Natural killer cell (primary cell): Measurements from ENCODE around the gene PLPP3. TPM values are rescaled to one million over a fixed set of nuclear protein-coding genes. Genes with fewer than 3 reads are reported as not detected.

Experiments
- ATAC-seq, 3 donors: fragments of 150-1000 bp in 2 of 3; fragments of 200-7000 bp in 1 of 3; cut with Tn5 transposase; 1 replicate in 1 of 3; 2 replicates in 2 of 3; pipeline ENCODE4 v1.10.0; 2021; ENCODE audit warnings: mild to moderate bottlenecking in 2 of 3, moderate library complexity in 2 of 3
- DNase-seq, 2 donors: peaks; one replicate each; pipeline versions ENCODE4 v3.0.0 to v3.0.0-alpha.2; 2013 to 2021; ENCODE audit warnings: mixed read lengths in 1 of 2
- H3K27ac ChIP-seq: one replicate; pipeline ENCODE4 v1.5.1; 2013; ENCODE audit warnings: mild to moderate bottlenecking, low read length
- H3K27me3 ChIP-seq: one replicate; pipeline ENCODE4 v1.6.1; 2013; ENCODE audit warnings: low read length; ENCODE audit not compliant: control insufficient read depth, insufficient read depth
- H3K36me3 ChIP-seq: one replicate; pipeline ENCODE4 v1.6.1; 2013; ENCODE audit warnings: low read length; ENCODE audit not compliant: control insufficient read depth, insufficient read depth
- H3K4me1 ChIP-seq: one replicate; pipeline ENCODE4 v1.6.1; 2013; ENCODE audit warnings: low read length; ENCODE audit not compliant: control insufficient read depth, insufficient read depth
- H3K4me3 ChIP-seq: one replicate; pipeline ENCODE4 v1.5.1; 2013; ENCODE audit warnings: low read length
- H3K9me3 ChIP-seq: one replicate; pipeline ENCODE4 v1.6.1; 2013; ENCODE audit warnings: low read length; ENCODE audit not compliant: control insufficient read depth, insufficient read depth
- H3K27ac Mint-ChIP-seq, 2 donors: one replicate each; pipeline ENCODE4 v1.8.0; 2022; ENCODE audit warnings: mild to moderate bottlenecking in 2 of 2, mixed read lengths in 2 of 2, moderate library complexity in 1 of 2
- H3K27me3 Mint-ChIP-seq, 2 donors: one replicate each; pipeline ENCODE4 v1.8.0; 2022; ENCODE audit warnings: low read depth in 2 of 2, mixed read lengths in 2 of 2
- H3K36me3 Mint-ChIP-seq: one replicate; pipeline ENCODE4 v1.8.0; 2022; ENCODE audit warnings: mixed read lengths
- H3K4me1 Mint-ChIP-seq, 2 donors: one replicate each; pipeline ENCODE4 v1.8.0; 2022; ENCODE audit warnings: mixed read lengths in 2 of 2
- H3K4me3 Mint-ChIP-seq: one replicate; pipeline ENCODE4 v1.8.0; 2022; ENCODE audit warnings: mild to moderate bottlenecking, moderate library complexity, mixed read lengths
- H3K9me3 Mint-ChIP-seq, 2 donors: one replicate each; pipeline ENCODE4 v1.8.0; 2022; ENCODE audit warnings: mixed read lengths in 2 of 2
- CTCF ChIP-seq: fragments of 200-600 bp; IDR thresholded peaks from one replicate; pipeline ENCODE4 v1.8.0; 2022; ENCODE audit warnings: antibody characterized with exemption
- WGBS: methylation state at CpG from one replicate; pipeline ENCODE4 v1.1.7; 2013; ENCODE audit warnings: missing lambda C conversion rate; ENCODE audit not compliant: insufficient coverage; 5-methylcytosine and 5-hydroxymethylcytosine counted together
- intact Hi-C: fragments of 100-400 bp; cut with micrococcal nuclease; formaldehyde crosslinking; loops from one replicate; pipeline ENCODE4 v1.14.2; 2022
- total RNA-seq, 4 donors: library from RNA; stranded (reverse); fragments of 120-200 nt in 1 of 4; gene quantifications; one replicate each; pipeline versions ENCODE4 v1.2.3 to v1.2.4, GENCODE V29; 2013 to 2022

Gene PLPP3
- total RNA-seq, 3 donors from 2014 or later (not counting 1 experiment from before 2014, with no cell fraction given): 0.11 to 0.50 TPM; not detected in 1

GRCh38 chr1:56463376-56463775 is 116.0 kb downstream of the PLPP3 start:
- Histone ChIP-seq H3K4me3 (no peak overlapping the region), H3K36me3 (no peaks in the 10 kb centered on the region), H3K4me1 (no peaks in the 10 kb centered on the region), H3K27ac (no peak overlapping the region), H3K27me3 (no peaks in the 10 kb centered on the region), H3K9me3 (no peaks in the 10 kb centered on the region)
- H3K27me3 Mint-ChIP-seq: peaks cover 6 to 8% of the 10 kb centered on the region in 2 donors
- intact Hi-C loops: no loop called here
- DNase-seq: no peak
- no peaks in the 10 kb centered on the region for H3K36me3 Mint-ChIP-seq
- no peaks in the 10 kb centered on the region for H3K9me3 Mint-ChIP-seq
- no peaks in the 10 kb centered on the region for H3K4me1 Mint-ChIP-seq
- WGBS: 45% methylated on average over 1 of the region's 1 CpG
- TF ChIP-seq CTCF: no peak
- no peak overlapping the region for H3K4me3 Mint-ChIP-seq
- no peak overlapping the region for H3K27ac Mint-ChIP-seq
- no peak for ATAC-seq

- WGBS: 61% methylated on average over 3 of the region's 3 CpGs
- DNase-seq (no peak), ATAC-seq (no peak)
- TF ChIP-seq CTCF: no peak
- H3K27ac ChIP-seq: no peak overlapping the region
- Mint-ChIP-seq H3K27ac (no peak overlapping the region), H3K4me3 (no peak overlapping the region), H3K4me1 (no peaks in the 10 kb centered on the region), H3K27me3 (peaks cover 6 to 8% of the 10 kb centered on the region in 2 donors), H3K36me3 (no peaks in the 10 kb centered on the region), H3K9me3 (no peaks in the 10 kb centered on the region)
- no peaks in the 10 kb centered on the region for H3K9me3 ChIP-seq
- no peaks in the 10 kb centered on the region for H3K4me1 ChIP-seq
- H3K36me3 ChIP-seq: no peaks in the 10 kb centered on the region
- no peaks in the 10 kb centered on the region for H3K27me3 ChIP-seq
- no peak overlapping the region for H3K4me3 ChIP-seq
- intact Hi-C loops: no loop called here
Observed at GRCh38 chr1:56462209-56462608, 117.2 kb downstream of the PLPP3 start.

GRCh38 chr1:56461158-56462127 is 117.9 kb downstream of the PLPP3 start:
- peaks cover 6 to 7% of the 10 kb centered on the region in 2 donors for H3K27me3 Mint-ChIP-seq
- 66% methylated on average over 10 of the region's 12 CpGs for WGBS
- intact Hi-C loops: no loop called here
- TF ChIP-seq CTCF: no peak
- H3K9me3 Mint-ChIP-seq: no peaks in the 10 kb centered on the region
- H3K27ac Mint-ChIP-seq: no peak overlapping the region
- no peaks in the 10 kb centered on the region for H3K4me1 Mint-ChIP-seq
- Histone ChIP-seq H3K36me3 (no peaks in the 10 kb centered on the region), H3K4me3 (no peak overlapping the region), H3K4me1 (no peaks in the 10 kb centered on the region), H3K27me3 (no peaks in the 10 kb centered on the region), H3K9me3 (no peaks in the 10 kb centered on the region), H3K27ac (no peak overlapping the region)
- ATAC-seq (no peak), DNase-seq (no peak)
- no peak overlapping the region for H3K4me3 Mint-ChIP-seq
- H3K36me3 Mint-ChIP-seq: no peaks in the 10 kb centered on the region
